GM23338 (cell line): Measurements from ENCODE around the gene DNAAF5. TPM values are rescaled to one million over a fixed set of nuclear protein-coding genes. Genes with fewer than 3 reads are reported as not detected.
"Not testable (repeated sequence)": the region's sequence is repeated elsewhere in the genome, so short reads cannot be mapped to it uniquely, and the experiment has no call there.

Source experiments
- ATAC-seq: fragments of 200-7000 bp; cut with Tn5 transposase; 3 replicates; pipeline ENCODE4 v1.9.1; 2020
- DNase-seq: peaks from one replicate; pipeline ENCODE4 v3.0.0-alpha.2; 2015; ENCODE audit warnings: low spot score
- H2AFZ ChIP-seq: fragments of 200-600 bp; sonication (generic); 2 replicates; pipeline ENCODE4 v1.8.0; 2016; ENCODE audit warnings: antibody characterized with exemption, mild to moderate bottlenecking, moderate library complexity
- H3F3A ChIP-seq: fragments of 200-600 bp; sonication (generic); replicated peaks from 2 replicates; pipeline ENCODE4 v1.8.0; 2017; ENCODE audit warnings: antibody characterized with exemption, mixed run types, low read depth
- H3K27ac ChIP-seq: fragments of 200-600 bp; sonication (generic); 2 replicates; pipeline ENCODE4 v1.6.1; 2016; ENCODE audit warnings: low read depth
- H3K27me3 ChIP-seq: fragments of 200-600 bp; sonication (generic); 2 replicates; pipeline ENCODE4 v1.8.0; 2016; ENCODE audit warnings: mild to moderate bottlenecking, mixed run types, moderate library complexity; ENCODE audit not compliant: insufficient read depth
- H3K36me3 ChIP-seq: fragments of 200-600 bp; sonication (generic); 2 replicates; pipeline ENCODE4 v1.8.0; 2016; ENCODE audit warnings: mild to moderate bottlenecking; ENCODE audit not compliant: insufficient read depth
- H3K4me1 ChIP-seq: fragments of 200-600 bp; sonication (generic); 2 replicates; pipeline ENCODE4 v1.8.0; 2016; ENCODE audit warnings: mild to moderate bottlenecking, moderate library complexity; ENCODE audit not compliant: insufficient read depth
- H3K4me2 ChIP-seq: fragments of 200-600 bp; sonication (generic); 2 replicates; pipeline ENCODE4 v1.7.1; 2017; ENCODE audit warnings: mixed run types
- H3K4me3 ChIP-seq: fragments of 200-600 bp; sonication (generic); 2 replicates; pipeline ENCODE4 v1.6.1; 2016; ENCODE audit warnings: mixed run types
- H3K79me2 ChIP-seq: fragments of 200-600 bp; sonication (generic); replicated peaks from 2 replicates; pipeline ENCODE4 v1.8.0; 2017; ENCODE audit warnings: mild to moderate bottlenecking; ENCODE audit not compliant: insufficient read depth
- H3K9me2 ChIP-seq: fragments of 200-600 bp; sonication (generic); 2 replicates; pipeline ENCODE4 v1.8.0; 2017; ENCODE audit not compliant: insufficient read depth
- H4K20me1 ChIP-seq: fragments of 200-600 bp; sonication (generic); replicated peaks from 2 replicates; pipeline ENCODE4 v1.8.0; 2017; ENCODE audit warnings: mild to moderate bottlenecking; ENCODE audit not compliant: insufficient read depth
- H3K27ac Mint-ChIP-seq: 2 replicates; pipeline ENCODE4 v1.8.0; 2020; ENCODE audit warnings: inconsistent platforms, mild to moderate bottlenecking, moderate library complexity, mixed read lengths
- H3K27me3 Mint-ChIP-seq: 3 replicates; pipeline ENCODE4 v1.8.0; 2022; ENCODE audit warnings: low read depth, mild to moderate bottlenecking, moderate library complexity, mixed read lengths, inconsistent platforms; ENCODE audit not compliant: insufficient read depth, poor library complexity
- H3K36me3 Mint-ChIP-seq: 3 replicates; pipeline ENCODE4 v1.8.0; 2021; ENCODE audit warnings: low read depth, mild to moderate bottlenecking, inconsistent platforms, moderate library complexity, mixed read lengths
- H3K4me1 Mint-ChIP-seq: 3 replicates; pipeline ENCODE4 v1.8.0; 2020; ENCODE audit warnings: mild to moderate bottlenecking, inconsistent platforms, mixed read lengths
- H3K4me3 Mint-ChIP-seq: 3 replicates; pipeline ENCODE4 v1.8.0; 2021; ENCODE audit warnings: moderate library complexity, mild to moderate bottlenecking, inconsistent platforms, mixed read lengths
- H3K9me3 Mint-ChIP-seq: 3 replicates; pipeline ENCODE4 v1.8.0; 2020; ENCODE audit warnings: moderate library complexity, mild to moderate bottlenecking, inconsistent platforms, mixed read lengths
- CREB1 ChIP-seq: fragments of 250-450 bp; sonication (Bioruptor Pico); IDR thresholded peaks from 2 replicates; pipeline ENCODE4 v1.5.0; 2020; ENCODE audit warnings: low read depth, mild to moderate bottlenecking, moderate library complexity
- EZH2 ChIP-seq: fragments of 200-600 bp; sonication (generic); IDR thresholded peaks from one replicate; pipeline ENCODE4 v1.8.0; 2017; ENCODE audit warnings: antibody characterized with exemption, mild to moderate bottlenecking, low read depth; ENCODE audit not compliant: unreplicated experiment
- EZH2phosphoT487 ChIP-seq: fragments of 200-600 bp; sonication (generic); IDR thresholded peaks from one replicate; pipeline ENCODE4 v1.8.1; 2018; ENCODE audit warnings: antibody characterized with exemption; ENCODE audit not compliant: unreplicated experiment
- JUNB ChIP-seq: IDR thresholded peaks from one replicate; pipeline ENCODE4 v1.6.1; 2016; ENCODE audit warnings: antibody characterized with exemption; ENCODE audit not compliant: unreplicated experiment
- NANOG ChIP-seq: IDR thresholded peaks from 2 replicates; pipeline ENCODE4 v1.6.1; 2016; ENCODE audit warnings: antibody characterized with exemption, borderline replicate concordance
- POLR2AphosphoS5 ChIP-seq: IDR thresholded peaks from 2 replicates; pipeline ENCODE4 v1.6.1; 2016; ENCODE audit warnings: antibody characterized with exemption, low read depth
- STAT1 ChIP-seq: IDR thresholded peaks from one replicate; pipeline ENCODE4 v1.6.1; 2016; ENCODE audit warnings: antibody characterized with exemption; ENCODE audit not compliant: unreplicated experiment
- ZNF114 ChIP-seq: fragments of 250-450 bp; sonication (Bioruptor Pico); IDR thresholded peaks from 2 replicates; pipeline ENCODE4 v1.5.0; 2020; ENCODE audit warnings: mild to moderate bottlenecking, moderate library complexity
- ZNF331 ChIP-seq: fragments of 250-450 bp; sonication (Bioruptor Pico); IDR thresholded peaks from 2 replicates; pipeline ENCODE4 v1.5.0; 2020; ENCODE audit warnings: low read depth, mild to moderate bottlenecking, moderate library complexity
- polyA plus RNA-seq: library from polyadenylated mRNA; unstranded; fragments of >200 nt; fragmentation: Nextera tagmentation; extraction: Ambion mirVana; gene quantifications from 2 replicates; pipeline ENCODE4 v1.2.1, GENCODE V29; 2016
- total RNA-seq: library from RNA; depleted of rRNA; stranded (reverse); fragments of >200 nt; shearing (Covaris generic); gene quantifications from 2 replicates; pipeline ENCODE4 v1.2.3, GENCODE V29; 2014
- TF ChIP-seq, protein P1 (sequence below), 2 experiments: fragments of 200-600 bp in 1 of 2; sonication (generic) in 1 of 2; conservative IDR thresholded peaks; 2 replicates each; pipeline versions ENCODE4 v1.5.1 to v1.6.1; 2016 to 2017; ENCODE audit warnings: antibody characterized with exemption in 2 of 2, low read depth in 2 of 2, mild to moderate bottlenecking in 2 of 2, moderate library complexity in 1 of 2
- TF ChIP-seq, protein P2 (sequence below): IDR thresholded peaks from one replicate; pipeline ENCODE4 v1.6.1; 2018; ENCODE audit warnings: antibody characterized with exemption; ENCODE audit not compliant: unreplicated experiment
- TF ChIP-seq, protein P3 (sequence below): IDR thresholded peaks from 2 replicates; pipeline ENCODE4 v1.6.1; 2016; ENCODE audit warnings: antibody characterized with exemption

Gene DNAAF5
- total and polyA plus RNA-seq, 2 experiments from 2014 or later = 20.4 to 86.7 TPM

DNA sequence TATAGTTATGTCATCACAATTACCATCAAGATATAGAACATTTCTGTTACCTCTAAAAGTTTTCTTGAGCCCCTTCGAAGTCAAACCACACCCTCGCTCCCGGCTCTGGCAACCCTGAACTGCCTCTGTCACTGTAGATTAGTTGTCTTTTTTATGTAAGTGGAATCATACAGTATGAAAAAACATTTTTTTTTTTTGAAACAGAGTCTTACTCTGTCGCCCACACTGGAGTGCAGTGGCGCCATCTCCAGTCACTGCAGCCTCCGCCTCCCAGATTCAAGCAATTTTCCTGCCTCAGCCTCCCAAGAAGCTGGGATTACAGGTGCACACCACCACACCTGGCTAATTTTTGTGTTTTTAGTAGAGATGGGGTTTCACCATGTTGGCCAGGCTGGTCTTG is 74.9 kb downstream of the DNAAF5 start:
- ATAC-seq, H2AFZ ChIP-seq, H3K27ac Mint-ChIP-seq, H3K27me3 ChIP-seq, H4K20me1 ChIP-seq, H3K36me3 ChIP-seq, H3K4me1 Mint-ChIP-seq, H3K4me3 ChIP-seq, H3K79me2 ChIP-seq, H3K27me3 Mint-ChIP-seq, H3K4me1 ChIP-seq, H3K27ac ChIP-seq, H3F3A ChIP-seq, H3K4me3 Mint-ChIP-seq, H3K4me2 ChIP-seq, H3K9me2 ChIP-seq, DNase-seq: not testable (repeated sequence)
- TF ChIP-seq, protein P1, sequence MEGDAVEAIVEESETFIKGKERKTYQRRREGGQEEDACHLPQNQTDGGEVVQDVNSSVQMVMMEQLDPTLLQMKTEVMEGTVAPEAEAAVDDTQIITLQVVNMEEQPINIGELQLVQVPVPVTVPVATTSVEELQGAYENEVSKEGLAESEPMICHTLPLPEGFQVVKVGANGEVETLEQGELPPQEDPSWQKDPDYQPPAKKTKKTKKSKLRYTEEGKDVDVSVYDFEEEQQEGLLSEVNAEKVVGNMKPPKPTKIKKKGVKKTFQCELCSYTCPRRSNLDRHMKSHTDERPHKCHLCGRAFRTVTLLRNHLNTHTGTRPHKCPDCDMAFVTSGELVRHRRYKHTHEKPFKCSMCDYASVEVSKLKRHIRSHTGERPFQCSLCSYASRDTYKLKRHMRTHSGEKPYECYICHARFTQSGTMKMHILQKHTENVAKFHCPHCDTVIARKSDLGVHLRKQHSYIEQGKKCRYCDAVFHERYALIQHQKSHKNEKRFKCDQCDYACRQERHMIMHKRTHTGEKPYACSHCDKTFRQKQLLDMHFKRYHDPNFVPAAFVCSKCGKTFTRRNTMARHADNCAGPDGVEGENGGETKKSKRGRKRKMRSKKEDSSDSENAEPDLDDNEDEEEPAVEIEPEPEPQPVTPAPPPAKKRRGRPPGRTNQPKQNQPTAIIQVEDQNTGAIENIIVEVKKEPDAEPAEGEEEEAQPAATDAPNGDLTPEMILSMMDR (conservative IDR thresholded peaks at IDR 0.05; ENCODE audit: low read depth in 2 of 2) = 0 out of 4 replicates have a peak, but pooled peaks of 1 of the 2 experiments have one; percentile 10
- Mint-ChIP-seq H3K9me3 (peaks cover 22% of the 10 kb centered on the region), H3K36me3 (peaks cover 27% of the 10 kb centered on the region; the same call in 2 of the 3 replicates)

DNA sequence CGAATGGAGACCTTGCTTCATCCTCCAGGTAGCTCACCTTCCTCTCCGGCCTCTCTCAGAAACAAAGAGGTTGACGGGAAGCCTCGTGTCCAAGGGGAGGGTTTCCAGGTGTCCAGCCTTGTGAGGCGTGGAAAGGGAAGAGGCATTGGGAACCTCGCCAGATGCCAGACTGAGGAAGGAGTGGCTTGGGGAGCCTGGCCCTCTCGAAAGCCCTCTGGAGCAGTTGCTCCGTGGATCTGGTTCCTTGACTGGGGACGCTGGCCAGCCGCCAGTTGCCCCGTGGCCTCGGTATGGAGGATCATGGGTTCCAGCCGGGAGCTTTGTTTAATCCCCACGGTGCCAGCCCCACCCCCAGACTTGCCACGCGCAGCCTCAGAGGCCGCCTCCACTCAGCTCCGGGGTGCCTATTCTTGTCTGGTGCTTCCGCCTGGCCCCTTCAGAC is 75.5 kb downstream of the DNAAF5 start:
- Histone ChIP-seq H3K27me3 (no peaks in the 10 kb centered on the region), H3K4me3 (no peak overlapping the region), H4K20me1 (no peaks in the 10 kb centered on the region), H3K4me1 (no peaks in the 10 kb centered on the region), H3K9me2 (no peaks in the 10 kb centered on the region), H3K36me3 (no peaks in the 10 kb centered on the region), H3K27ac (no peak overlapping the region), H3K79me2 (no peaks in the 10 kb centered on the region), H2AFZ (no peak overlapping the region), H3K4me2 (no peak overlapping the region), H3F3A (no peaks in the 10 kb centered on the region)
- H3K27ac Mint-ChIP-seq = no peak overlapping the region
- peaks cover 7% of the 10 kb centered on the region for H3K27me3 Mint-ChIP-seq
- H3K36me3 Mint-ChIP-seq = peaks cover 27% of the 10 kb centered on the region; the same call in 2 of the 3 replicates
- peaks cover 25% of the 10 kb centered on the region for H3K9me3 Mint-ChIP-seq
- no peak overlapping the region for H3K4me3 Mint-ChIP-seq
- DNase-seq = no peak
- no peak for ATAC-seq
- H3K4me1 Mint-ChIP-seq = no peaks in the 10 kb centered on the region
- TF ChIP-seq EZH2 (no peak), CREB1 (no peak), ZNF114 (no peak), POLR2AphosphoS5 (no peak), ZNF331 (no peak), NANOG (no peak), STAT1 (no peak), EZH2phosphoT487 (no peak), JUNB (no peak)
- TF ChIP-seq, protein P2, sequence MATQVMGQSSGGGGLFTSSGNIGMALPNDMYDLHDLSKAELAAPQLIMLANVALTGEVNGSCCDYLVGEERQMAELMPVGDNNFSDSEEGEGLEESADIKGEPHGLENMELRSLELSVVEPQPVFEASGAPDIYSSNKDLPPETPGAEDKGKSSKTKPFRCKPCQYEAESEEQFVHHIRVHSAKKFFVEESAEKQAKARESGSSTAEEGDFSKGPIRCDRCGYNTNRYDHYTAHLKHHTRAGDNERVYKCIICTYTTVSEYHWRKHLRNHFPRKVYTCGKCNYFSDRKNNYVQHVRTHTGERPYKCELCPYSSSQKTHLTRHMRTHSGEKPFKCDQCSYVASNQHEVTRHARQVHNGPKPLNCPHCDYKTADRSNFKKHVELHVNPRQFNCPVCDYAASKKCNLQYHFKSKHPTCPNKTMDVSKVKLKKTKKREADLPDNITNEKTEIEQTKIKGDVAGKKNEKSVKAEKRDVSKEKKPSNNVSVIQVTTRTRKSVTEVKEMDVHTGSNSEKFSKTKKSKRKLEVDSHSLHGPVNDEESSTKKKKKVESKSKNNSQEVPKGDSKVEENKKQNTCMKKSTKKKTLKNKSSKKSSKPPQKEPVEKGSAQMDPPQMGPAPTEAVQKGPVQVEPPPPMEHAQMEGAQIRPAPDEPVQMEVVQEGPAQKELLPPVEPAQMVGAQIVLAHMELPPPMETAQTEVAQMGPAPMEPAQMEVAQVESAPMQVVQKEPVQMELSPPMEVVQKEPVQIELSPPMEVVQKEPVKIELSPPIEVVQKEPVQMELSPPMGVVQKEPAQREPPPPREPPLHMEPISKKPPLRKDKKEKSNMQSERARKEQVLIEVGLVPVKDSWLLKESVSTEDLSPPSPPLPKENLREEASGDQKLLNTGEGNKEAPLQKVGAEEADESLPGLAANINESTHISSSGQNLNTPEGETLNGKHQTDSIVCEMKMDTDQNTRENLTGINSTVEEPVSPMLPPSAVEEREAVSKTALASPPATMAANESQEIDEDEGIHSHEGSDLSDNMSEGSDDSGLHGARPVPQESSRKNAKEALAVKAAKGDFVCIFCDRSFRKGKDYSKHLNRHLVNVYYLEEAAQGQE = no peak
- TF ChIP-seq, protein P3, sequence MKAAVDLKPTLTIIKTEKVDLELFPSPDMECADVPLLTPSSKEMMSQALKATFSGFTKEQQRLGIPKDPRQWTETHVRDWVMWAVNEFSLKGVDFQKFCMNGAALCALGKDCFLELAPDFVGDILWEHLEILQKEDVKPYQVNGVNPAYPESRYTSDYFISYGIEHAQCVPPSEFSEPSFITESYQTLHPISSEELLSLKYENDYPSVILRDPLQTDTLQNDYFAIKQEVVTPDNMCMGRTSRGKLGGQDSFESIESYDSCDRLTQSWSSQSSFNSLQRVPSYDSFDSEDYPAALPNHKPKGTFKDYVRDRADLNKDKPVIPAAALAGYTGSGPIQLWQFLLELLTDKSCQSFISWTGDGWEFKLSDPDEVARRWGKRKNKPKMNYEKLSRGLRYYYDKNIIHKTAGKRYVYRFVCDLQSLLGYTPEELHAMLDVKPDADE = no peak
- TF ChIP-seq, protein P1 (conservative IDR thresholded peaks at IDR 0.05; ENCODE audit: low read depth in 2 of 2) = no peak
